Coronary artery (tissue), 2 donors: ENCODE measurements around the gene CUX1.
A peak's percentile ranks its signal among the peaks of the same experiment; 100 is the strongest.

Source experiments
- DNase-seq: peaks from one replicate; pipeline ENCODE4 v3.0.0-alpha.2; 2017; ENCODE audit warnings: low spot score
- H3K27ac ChIP-seq, 2 donors: fragments of 200-600 bp; sonication (generic); one replicate each; pipeline ENCODE4 v1.5.1; 2016 to 2019
- H3K4me3 ChIP-seq: fragments of 200-600 bp; sonication (generic); 2 replicates; pipeline ENCODE4 v1.5.1; 2016; ENCODE audit warnings: mild to moderate bottlenecking, moderate library complexity
- TF ChIP-seq, protein P1 (sequence below): fragments of 200-600 bp; sonication (generic); IDR thresholded peaks from one replicate; pipeline ENCODE4 v1.5.1; 2019; ENCODE audit warnings: antibody characterized with exemption

Gene CUX1

GRCh38 chr7:102287111-102287980, 469.9 kb downstream of the CUX1 start:
- DNase-seq, result no peak

DNA sequence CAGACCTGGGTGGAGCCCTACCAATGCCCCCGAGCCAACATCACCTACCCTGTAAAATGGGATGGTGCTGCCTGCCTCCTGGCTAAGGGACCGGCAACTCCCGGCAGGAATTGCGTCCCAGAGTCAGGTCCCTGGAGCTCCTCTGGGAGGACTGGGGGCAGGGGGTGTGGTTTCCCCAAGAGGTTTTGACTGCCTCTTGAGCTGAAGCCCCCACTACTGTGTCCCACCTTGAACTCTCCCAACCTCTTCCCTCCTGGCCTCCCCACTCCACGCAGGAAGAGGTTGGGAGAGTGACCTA, 470.5 kb downstream of the CUX1 start:
- Histone ChIP-seq H3K4me3 (peak overlapping the region; percentile 98), H3K27ac (no peak overlapping the region)
- DNase-seq, result no peak
- TF ChIP-seq, protein P1, sequence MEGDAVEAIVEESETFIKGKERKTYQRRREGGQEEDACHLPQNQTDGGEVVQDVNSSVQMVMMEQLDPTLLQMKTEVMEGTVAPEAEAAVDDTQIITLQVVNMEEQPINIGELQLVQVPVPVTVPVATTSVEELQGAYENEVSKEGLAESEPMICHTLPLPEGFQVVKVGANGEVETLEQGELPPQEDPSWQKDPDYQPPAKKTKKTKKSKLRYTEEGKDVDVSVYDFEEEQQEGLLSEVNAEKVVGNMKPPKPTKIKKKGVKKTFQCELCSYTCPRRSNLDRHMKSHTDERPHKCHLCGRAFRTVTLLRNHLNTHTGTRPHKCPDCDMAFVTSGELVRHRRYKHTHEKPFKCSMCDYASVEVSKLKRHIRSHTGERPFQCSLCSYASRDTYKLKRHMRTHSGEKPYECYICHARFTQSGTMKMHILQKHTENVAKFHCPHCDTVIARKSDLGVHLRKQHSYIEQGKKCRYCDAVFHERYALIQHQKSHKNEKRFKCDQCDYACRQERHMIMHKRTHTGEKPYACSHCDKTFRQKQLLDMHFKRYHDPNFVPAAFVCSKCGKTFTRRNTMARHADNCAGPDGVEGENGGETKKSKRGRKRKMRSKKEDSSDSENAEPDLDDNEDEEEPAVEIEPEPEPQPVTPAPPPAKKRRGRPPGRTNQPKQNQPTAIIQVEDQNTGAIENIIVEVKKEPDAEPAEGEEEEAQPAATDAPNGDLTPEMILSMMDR, result no peak

More at GRCh38 chr7:102287111-102287980, 469.9 kb downstream of the CUX1 start:
- Histone ChIP-seq H3K27ac (peak overlapping the region in 1 of 2 donors; percentile 94), H3K4me3 (peak overlapping the region; percentile 98)
- TF ChIP-seq, protein P1, result no peak

DNA sequence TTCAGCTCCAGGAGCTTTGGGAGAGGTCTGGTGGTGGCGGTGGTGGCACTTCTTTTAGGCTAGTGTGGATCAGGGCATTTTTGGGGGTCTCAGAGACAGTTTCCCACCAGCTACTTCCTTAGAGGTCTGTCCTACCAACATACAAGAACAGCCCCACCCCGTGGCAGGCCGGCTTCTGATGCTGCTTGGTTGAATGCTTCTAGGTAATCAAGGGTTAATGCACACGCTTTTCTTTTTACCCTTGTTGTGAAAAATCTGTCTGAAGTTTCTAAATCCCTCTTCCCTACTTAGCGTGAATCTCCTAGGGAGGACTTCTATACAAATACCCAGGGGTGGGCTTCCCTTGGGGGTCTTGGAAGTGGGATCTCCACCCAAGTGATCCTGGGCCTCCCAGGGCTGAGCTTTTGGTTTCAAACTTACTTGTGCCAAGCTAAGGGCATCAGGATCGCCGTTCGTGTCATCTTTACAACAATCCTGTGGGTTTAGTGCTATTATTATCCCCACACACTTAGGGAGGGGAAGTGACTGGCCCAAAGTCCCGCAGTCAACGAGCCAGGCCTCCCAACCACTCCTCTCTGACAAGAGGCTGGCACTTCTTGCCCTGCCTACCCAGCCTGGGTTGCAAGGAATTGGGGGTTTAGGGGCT, 471.0 kb downstream of the CUX1 start:
- TF ChIP-seq, protein P1, result no peak
- DNase-seq, result no peak
- Histone ChIP-seq H3K4me3 (peak overlapping the region; percentile 98), H3K27ac (no peak overlapping the region)

DNA sequence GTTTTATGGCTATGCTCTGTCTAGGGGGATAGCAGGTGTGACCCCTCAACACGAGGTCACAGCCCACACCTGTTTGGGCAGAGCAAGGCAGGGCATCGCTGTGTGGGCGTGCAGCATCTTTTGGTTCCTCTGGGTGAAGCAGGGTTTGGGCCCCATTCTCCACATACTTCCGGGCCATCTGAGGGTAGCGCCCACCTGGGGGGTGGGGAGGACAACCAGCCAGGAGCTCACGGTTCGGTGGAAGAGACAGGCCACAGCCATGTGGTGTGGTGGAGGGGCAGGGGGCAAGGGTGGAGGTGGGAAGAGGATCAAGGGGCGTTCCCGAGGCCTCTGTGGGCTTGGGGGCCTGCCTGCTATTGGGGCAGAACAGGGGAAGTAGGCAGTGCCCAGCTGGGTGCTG, 471.6 kb downstream of the CUX1 start:
- H3K27ac ChIP-seq, result no peak overlapping the region
- TF ChIP-seq, protein P1, result no peak
- H3K4me3 ChIP-seq, result no peak overlapping the region
- no peak for DNase-seq

DNA sequence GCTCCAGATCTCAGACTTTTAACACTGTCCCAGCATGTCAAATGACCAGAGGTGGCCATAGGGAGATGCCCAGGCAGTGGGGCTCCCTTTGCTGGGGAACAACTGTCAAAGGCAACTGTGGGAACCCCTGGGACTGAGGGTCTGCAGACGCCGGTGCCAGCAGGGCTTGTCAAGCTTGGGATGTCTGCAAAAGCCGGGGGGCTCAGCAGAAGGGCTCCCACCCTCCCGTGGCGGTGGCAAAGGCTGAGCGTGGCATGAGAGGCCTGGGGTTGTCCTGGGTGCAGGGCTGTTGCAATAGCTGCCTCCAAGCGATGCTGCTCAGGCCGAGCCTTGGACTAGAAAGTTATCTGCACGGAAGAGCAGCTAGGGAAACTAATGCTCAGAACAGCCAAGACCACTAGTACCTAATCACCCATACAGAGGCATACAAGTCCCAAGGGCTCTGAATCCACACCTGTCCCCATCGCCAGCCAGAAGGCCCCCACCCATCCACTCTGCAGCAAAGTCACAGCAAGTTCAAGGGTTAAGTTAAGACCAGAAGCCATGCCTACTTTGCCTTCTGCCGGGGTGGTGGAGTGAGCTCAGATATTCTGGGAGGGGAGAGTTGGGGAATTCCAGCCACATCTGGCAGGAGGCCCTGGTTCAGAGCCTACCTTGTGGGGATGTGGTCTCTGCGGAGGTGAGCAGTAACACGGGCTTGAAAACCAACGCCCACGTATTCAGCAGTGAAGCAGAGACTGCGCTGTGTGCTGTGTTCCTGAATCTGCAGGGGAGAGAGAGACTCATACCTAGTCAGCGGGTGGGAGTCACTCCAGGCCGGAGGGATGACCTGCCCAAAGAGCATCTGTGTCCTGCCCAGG, 473.9 kb downstream of the CUX1 start:
- DNase-seq, result no peak
- no peak overlapping the region for H3K4me3 ChIP-seq
- TF ChIP-seq, protein P1, result no peak
- no peak overlapping the region for H3K27ac ChIP-seq

- H3K27ac ChIP-seq, result no peak overlapping the region
- DNase-seq, result no peak
- H3K4me3 ChIP-seq, result no peak overlapping the region
- TF ChIP-seq, protein P1, result no peak
Measured at GRCh38 chr7:102291916-102292267, 474.5 kb downstream of the CUX1 start.
